Breast epithelium (tissue), 3 donors: ENCODE measurements around the gene CITED2.

Experiments
- CTCF ChIP-seq, 3 donors: fragments of 450-650 bp; IDR thresholded peaks; one replicate each; pipeline ENCODE4 v1.5.1; 2016 to 2017; ENCODE audit warnings: antibody characterized with exemption in 3 of 3, mild to moderate bottlenecking in 3 of 3, moderate library complexity in 3 of 3
- POLR2A ChIP-seq: fragments of 450-650 bp; IDR thresholded peaks from one replicate; pipeline ENCODE4 v1.6.1; 2016; ENCODE audit warnings: antibody characterized with exemption, mild to moderate bottlenecking, moderate library complexity
- POLR2AphosphoS5 ChIP-seq, 3 donors: sonication (generic); formaldehyde crosslinking; IDR thresholded peaks; one replicate each; pipeline ENCODE4 v1.6.1; 2017; ENCODE audit warnings: antibody characterized with exemption in 3 of 3

DNA sequence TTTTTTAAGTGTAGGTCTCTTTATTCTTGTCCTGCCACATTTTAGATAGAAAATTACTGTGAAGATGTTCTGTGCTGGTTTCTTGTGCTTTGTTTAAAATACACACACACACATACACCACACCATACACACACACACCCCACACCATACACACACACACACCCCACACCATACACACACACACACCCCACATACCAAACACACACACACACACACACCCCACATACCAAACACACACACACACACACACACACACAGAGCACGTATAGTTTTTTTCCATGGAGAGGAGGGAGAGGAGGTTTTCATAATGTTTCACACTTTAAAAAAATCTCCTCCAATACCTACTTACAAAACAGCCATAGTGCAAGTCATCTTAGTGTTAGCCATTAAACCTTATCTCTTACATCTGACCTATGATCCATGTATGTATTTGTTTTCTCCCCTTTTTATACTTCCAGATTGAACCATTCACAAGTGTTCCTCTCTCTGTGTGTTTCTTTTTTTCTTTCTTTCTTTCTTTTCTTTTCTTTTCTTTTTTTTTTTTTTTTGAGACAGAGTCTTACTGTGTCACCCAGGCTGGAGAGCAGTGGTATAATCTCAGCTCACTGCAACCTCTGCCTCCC is 19.7 kb upstream of the CITED2 start:
- TF ChIP-seq CTCF (IDR thresholded peaks at IDR 0.05) (no peak), POLR2A (no peak), POLR2AphosphoS5 (IDR thresholded peaks at IDR 0.05) (no peak)
